Stimulated activated CD8-positive, alpha-beta memory T cell treated with anti-CD3 and anti-CD28 coated beads, Interleukin-7, amount 100 ng/mL, for 48 hours (primary cell): Measurements from ENCODE around the gene HNRNPL.
"Not testable (repeated sequence)": the region's sequence is repeated elsewhere in the genome, so short reads cannot be mapped to it uniquely, and the experiment has no call there.

Experiments
- DNase-seq, 2 donors: peaks; one replicate each; pipeline ENCODE4 v3.0.0-alpha.2; 2020; ENCODE audit warnings: low read depth in 1 of 2; ENCODE audit errors: extremely low read depth in 1 of 2

HNRNPL gene

GRCh38 chr19:38869836-38870607 lies 20.2 kb upstream of the HNRNPL start:
- peak; percentile 87 to 88 for DNase-seq

- DNase-seq = no peak
Measured at GRCh38 chr19:38869160-38869835, 19.5 kb upstream of the HNRNPL start.

- no peak for DNase-seq
Measured at GRCh38 chr19:38868551-38868950, 18.8 kb upstream of the HNRNPL start.

- no peak for DNase-seq
Measured at GRCh38 chr19:38867171-38867780, 17.5 kb upstream of the HNRNPL start.

GRCh38 chr19:38862321-38863059 lies 12.7 kb upstream of the HNRNPL start:
- no peak for DNase-seq

- no peak for DNase-seq
Measured at GRCh38 chr19:38861368-38861767, 11.6 kb upstream of the HNRNPL start.

GRCh38 chr19:38859631-38860204 lies 9.9 kb upstream of the HNRNPL start:
- not testable (repeated sequence) for DNase-seq

- no peak for DNase-seq
Measured at GRCh38 chr19:38856813-38857212, 7.0 kb upstream of the HNRNPL start.

GRCh38 chr19:38855751-38856150 lies 6.0 kb upstream of the HNRNPL start:
- not testable (repeated sequence) for DNase-seq

GRCh38 chr19:38854961-38855360 lies 5.2 kb upstream of the HNRNPL start:
- DNase-seq = not testable (repeated sequence)

GRCh38 chr19:38853214-38853613 lies 3.4 kb upstream of the HNRNPL start:
- no peak for DNase-seq

GRCh38 chr19:38852231-38853044 lies 2.7 kb upstream of the HNRNPL start:
- DNase-seq = no peak

GRCh38 chr19:38851622-38852230 lies 1.9 kb upstream of the HNRNPL start:
- DNase-seq = peak; percentile 81 to 85

GRCh38 chr19:38850976-38851621 lies 1.3 kb upstream of the HNRNPL start:
- DNase-seq = no peak

GRCh38 chr19:38850436-38850975 lies 720 bp upstream of the HNRNPL start:
- peak; percentile 97 to 99 for DNase-seq

- DNase-seq = peak; percentile 97 to 99
Measured at GRCh38 chr19:38849147-38849859, 483 bp downstream of the HNRNPL start.

- DNase-seq = no peak
Measured at GRCh38 chr19:38848299-38849146, 1.3 kb downstream of the HNRNPL start.
